ENCODE results near the gene HSPB1. TPM values are rescaled to one million over a fixed set of nuclear protein-coding genes. Genes with fewer than 3 reads are reported as not detected.
A peak's percentile ranks its signal among the peaks of the same experiment; 100 is the strongest.
"Not testable (repeated sequence)": the region's sequence is repeated elsewhere in the genome, so short reads cannot be mapped to it uniquely, and the experiment has no call there.

The HSPB1 gene
- total RNA-seq, 1 donor from 2014 or later = 118 TPM

GRCh38 chr7:76333511-76334101, 31.1 kb downstream of the HSPB1 start:
- Mint-ChIP-seq H3K4me3 (ENCODE audit: low read depth) (no peak overlapping the region), H3K9me3 (ENCODE audit: low read depth) (no peaks in the 10 kb centered on the region), H3K36me3 (ENCODE audit: insufficient read depth) (peaks cover 21% of the 10 kb centered on the region), H3K27ac (peak overlapping the region; percentile 29), H3K27me3 (no peaks in the 10 kb centered on the region), H3K4me1 (ENCODE audit: low read depth) (peaks cover 14% of the 10 kb centered on the region)
- no peak for DNase-seq (ENCODE audit: low spot score, unreplicated experiment)
- TF ChIP-seq CTCF (IDR thresholded peaks at IDR 0.05; ENCODE audit: unreplicated experiment) = no peak

GRCh38 chr7:76334320-76334967, 32.0 kb downstream of the HSPB1 start:
- no peak for TF ChIP-seq CTCF (IDR thresholded peaks at IDR 0.05; ENCODE audit: unreplicated experiment)
- Mint-ChIP-seq H3K27ac (no peak overlapping the region), H3K27me3 (no peaks in the 10 kb centered on the region), H3K36me3 (ENCODE audit: insufficient read depth) (peaks cover 18% of the 10 kb centered on the region), H3K4me3 (ENCODE audit: low read depth) (no peak overlapping the region), H3K9me3 (ENCODE audit: low read depth) (no peaks in the 10 kb centered on the region), H3K4me1 (ENCODE audit: low read depth) (peaks cover 14% of the 10 kb centered on the region)
- no peak for DNase-seq (ENCODE audit: low spot score, unreplicated experiment)

GRCh38 chr7:76335417-76335816, 32.9 kb downstream of the HSPB1 start:
- H3K27me3 Mint-ChIP-seq = not testable (repeated sequence)
- peaks cover 14% of the 10 kb centered on the region for H3K4me1 Mint-ChIP-seq (ENCODE audit: low read depth)

GRCh38 chr7:76336094-76336493, 33.6 kb downstream of the HSPB1 start:
- no peaks in the 10 kb centered on the region for H3K9me3 Mint-ChIP-seq (ENCODE audit: low read depth)
- peaks cover 23% of the 10 kb centered on the region for H3K36me3 Mint-ChIP-seq (ENCODE audit: insufficient read depth)
- H3K4me1 Mint-ChIP-seq (ENCODE audit: low read depth) = peaks cover 13% of the 10 kb centered on the region
- TF ChIP-seq CTCF (IDR thresholded peaks at IDR 0.05; ENCODE audit: unreplicated experiment) = no peak
- DNase-seq (ENCODE audit: low spot score, unreplicated experiment) = no peak
- H3K27ac Mint-ChIP-seq = peak overlapping the region; percentile 39
- no peaks in the 10 kb centered on the region for H3K27me3 Mint-ChIP-seq
- no peak overlapping the region for H3K4me3 Mint-ChIP-seq (ENCODE audit: low read depth)

More at GRCh38 chr7:76335417-76335816, 32.9 kb downstream of the HSPB1 start:
- H3K4me3 Mint-ChIP-seq (ENCODE audit: low read depth); H3K9me3 Mint-ChIP-seq (ENCODE audit: low read depth); DNase-seq (ENCODE audit: low spot score, unreplicated experiment); H3K27ac Mint-ChIP-seq: not testable (repeated sequence)
- peaks cover 20% of the 10 kb centered on the region for H3K36me3 Mint-ChIP-seq (ENCODE audit: insufficient read depth)

GRCh38 chr7:76337147-76337546, 34.7 kb downstream of the HSPB1 start:
- Mint-ChIP-seq H3K9me3 (ENCODE audit: low read depth) (no peaks in the 10 kb centered on the region), H3K36me3 (ENCODE audit: insufficient read depth) (peaks cover 20% of the 10 kb centered on the region), H3K4me3 (ENCODE audit: low read depth) (no peak overlapping the region), H3K27me3 (no peaks in the 10 kb centered on the region), H3K27ac (peak overlapping the region; percentile 84), H3K4me1 (ENCODE audit: low read depth) (peaks cover 11% of the 10 kb centered on the region)
- no peak for DNase-seq (ENCODE audit: low spot score, unreplicated experiment)
- no peak for TF ChIP-seq CTCF (IDR thresholded peaks at IDR 0.05; ENCODE audit: unreplicated experiment)
